Natural killer cell (primary cell): ENCODE data around the gene SLC26A5. TPM values are rescaled to one million over a fixed set of nuclear protein-coding genes. Genes with fewer than 3 reads are reported as not detected.

Source experiments
- ATAC-seq, 3 donors: fragments of 150-1000 bp in 2 of 3; fragments of 200-7000 bp in 1 of 3; cut with Tn5 transposase; 1 replicate in 1 of 3; 2 replicates in 2 of 3; pipeline ENCODE4 v1.10.0; 2021; ENCODE audit warnings: mild to moderate bottlenecking in 2 of 3, moderate library complexity in 2 of 3
- DNase-seq, 2 donors: peaks; one replicate each; pipeline versions ENCODE4 v3.0.0 to v3.0.0-alpha.2; 2013 to 2021; ENCODE audit warnings: mixed read lengths in 1 of 2
- H3K27ac ChIP-seq: one replicate; pipeline ENCODE4 v1.5.1; 2013; ENCODE audit warnings: mild to moderate bottlenecking, low read length
- H3K27me3 ChIP-seq: one replicate; pipeline ENCODE4 v1.6.1; 2013; ENCODE audit warnings: low read length; ENCODE audit not compliant: control insufficient read depth, insufficient read depth
- H3K36me3 ChIP-seq: one replicate; pipeline ENCODE4 v1.6.1; 2013; ENCODE audit warnings: low read length; ENCODE audit not compliant: control insufficient read depth, insufficient read depth
- H3K4me1 ChIP-seq: one replicate; pipeline ENCODE4 v1.6.1; 2013; ENCODE audit warnings: low read length; ENCODE audit not compliant: control insufficient read depth, insufficient read depth
- H3K4me3 ChIP-seq: one replicate; pipeline ENCODE4 v1.5.1; 2013; ENCODE audit warnings: low read length
- H3K9me3 ChIP-seq: one replicate; pipeline ENCODE4 v1.6.1; 2013; ENCODE audit warnings: low read length; ENCODE audit not compliant: control insufficient read depth, insufficient read depth
- H3K27ac Mint-ChIP-seq, 2 donors: one replicate each; pipeline ENCODE4 v1.8.0; 2022; ENCODE audit warnings: mild to moderate bottlenecking in 2 of 2, mixed read lengths in 2 of 2, moderate library complexity in 1 of 2
- H3K27me3 Mint-ChIP-seq, 2 donors: one replicate each; pipeline ENCODE4 v1.8.0; 2022; ENCODE audit warnings: low read depth in 2 of 2, mixed read lengths in 2 of 2
- H3K36me3 Mint-ChIP-seq: one replicate; pipeline ENCODE4 v1.8.0; 2022; ENCODE audit warnings: mixed read lengths
- H3K4me1 Mint-ChIP-seq, 2 donors: one replicate each; pipeline ENCODE4 v1.8.0; 2022; ENCODE audit warnings: mixed read lengths in 2 of 2
- H3K4me3 Mint-ChIP-seq: one replicate; pipeline ENCODE4 v1.8.0; 2022; ENCODE audit warnings: mild to moderate bottlenecking, moderate library complexity, mixed read lengths
- H3K9me3 Mint-ChIP-seq, 2 donors: one replicate each; pipeline ENCODE4 v1.8.0; 2022; ENCODE audit warnings: mixed read lengths in 2 of 2
- CTCF ChIP-seq: fragments of 200-600 bp; IDR thresholded peaks from one replicate; pipeline ENCODE4 v1.8.0; 2022; ENCODE audit warnings: antibody characterized with exemption
- WGBS: methylation state at CpG from one replicate; pipeline ENCODE4 v1.1.7; 2013; ENCODE audit warnings: missing lambda C conversion rate; ENCODE audit not compliant: insufficient coverage; 5-methylcytosine and 5-hydroxymethylcytosine counted together
- intact Hi-C: fragments of 100-400 bp; cut with micrococcal nuclease; formaldehyde crosslinking; loops from one replicate; pipeline ENCODE4 v1.14.2; 2022
- total RNA-seq, 4 donors: library from RNA; stranded (reverse); fragments of 120-200 nt in 1 of 4; gene quantifications; one replicate each; pipeline versions ENCODE4 v1.2.3 to v1.2.4, GENCODE V29; 2013 to 2022

Gene SLC26A5
- total RNA-seq, 3 donors from 2014 or later (not counting 1 experiment from before 2014, with no cell fraction given) = 0.30 TPM; not detected in 2

DNA sequence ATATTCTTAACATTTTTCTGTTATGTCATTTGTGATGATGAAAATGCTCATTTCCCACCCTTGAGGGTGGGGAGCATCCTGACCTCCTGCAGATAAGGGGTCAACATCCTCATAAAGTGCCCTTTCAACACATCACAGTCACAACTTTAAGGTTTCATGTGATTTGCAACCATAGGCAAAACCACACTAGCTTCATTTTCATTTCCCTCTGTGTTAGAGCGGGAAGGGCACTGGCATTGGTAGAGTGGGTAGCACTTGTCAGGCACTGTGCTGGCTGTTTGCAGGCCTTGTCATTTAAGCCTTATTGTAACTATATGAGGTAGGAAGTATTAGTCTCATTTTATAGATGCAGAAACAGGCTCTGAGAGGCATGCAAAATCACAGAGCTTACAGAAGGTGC is 58.8 kb downstream of the SLC26A5 start:
- WGBS = 56% methylated on average over 1 of the region's 1 CpG

GRCh38 chr7:103382032-103382402 is 64.0 kb downstream of the SLC26A5 start:
- H3K4me1 Mint-ChIP-seq = no peaks in the 10 kb centered on the region
- no peak overlapping the region for H3K4me3 Mint-ChIP-seq
- H3K36me3 ChIP-seq = no peaks in the 10 kb centered on the region
- H3K9me3 Mint-ChIP-seq = no peaks in the 10 kb centered on the region
- DNase-seq (no peak), ATAC-seq (no peak)
- WGBS = 85% methylated on average over 5 of the region's 5 CpGs
- H3K4me1 ChIP-seq = no peaks in the 10 kb centered on the region
- H3K27me3 Mint-ChIP-seq = peaks cover 5 to 7% of the 10 kb centered on the region in 2 donors
- H3K9me3 ChIP-seq = no peaks in the 10 kb centered on the region
- intact Hi-C loops = no loop called here
- no peak for TF ChIP-seq CTCF
- H3K27ac Mint-ChIP-seq = no peak overlapping the region
- no peak overlapping the region for H3K4me3 ChIP-seq
- H3K27me3 ChIP-seq = peaks cover 2% of the 10 kb centered on the region
- H3K36me3 Mint-ChIP-seq = no peaks in the 10 kb centered on the region
- no peak overlapping the region for H3K27ac ChIP-seq

More for the DNA sequence above, 58.8 kb downstream of the SLC26A5 start:
- Mint-ChIP-seq H3K36me3 (no peaks in the 10 kb centered on the region), H3K4me1 (no peaks in the 10 kb centered on the region), H3K9me3 (no peaks in the 10 kb centered on the region), H3K27me3 (peaks cover 2 to 18% of the 10 kb centered on the region in 2 donors), H3K4me3 (no peak overlapping the region), H3K27ac (no peak overlapping the region)
- intact Hi-C loops = no loop called here
- no peak for ATAC-seq
- Histone ChIP-seq H3K4me3 (no peak overlapping the region), H3K36me3 (no peaks in the 10 kb centered on the region), H3K27me3 (no peaks in the 10 kb centered on the region), H3K9me3 (no peaks in the 10 kb centered on the region), H3K4me1 (no peaks in the 10 kb centered on the region), H3K27ac (no peak overlapping the region)
- TF ChIP-seq CTCF = no peak
- no peak for DNase-seq

GRCh38 chr7:103381280-103382031 is 64.6 kb downstream of the SLC26A5 start:
- H3K4me3 ChIP-seq = no peak overlapping the region
- intact Hi-C loops = no loop called here
- no peaks in the 10 kb centered on the region for H3K36me3 Mint-ChIP-seq
- H3K27ac ChIP-seq = no peak overlapping the region
- H3K4me1 Mint-ChIP-seq = no peaks in the 10 kb centered on the region
- no peaks in the 10 kb centered on the region for H3K4me1 ChIP-seq
- ATAC-seq (peak in 1 of 3 donors; percentile 49), DNase-seq (no peak)
- WGBS = 91% methylated on average over 4 of the region's 4 CpGs
- TF ChIP-seq CTCF = no peak
- no peaks in the 10 kb centered on the region for H3K9me3 Mint-ChIP-seq
- no peak overlapping the region for H3K4me3 Mint-ChIP-seq
- H3K27me3 ChIP-seq = peaks cover 4% of the 10 kb centered on the region
- H3K27me3 Mint-ChIP-seq = peaks cover 5 to 10% of the 10 kb centered on the region in 2 donors
- no peaks in the 10 kb centered on the region for H3K36me3 ChIP-seq
- no peaks in the 10 kb centered on the region for H3K9me3 ChIP-seq
- no peak overlapping the region for H3K27ac Mint-ChIP-seq
